ENCODE data around the gene OTOG.

- no peak for TF ChIP-seq CTCF (conservative IDR thresholded peaks at IDR 0.05 in 1 of 2, IDR thresholded peaks at IDR 0.05 in 1 of 2; ENCODE audit: extremely low read depth in 1 of 2, insufficient read depth in 1 of 2, low read depth in 1 of 2, low read length in 2 of 2)
- no peak for TF ChIP-seq EZH2 (IDR thresholded peaks at IDR 0.05; ENCODE audit: borderline replicate concordance, low read length)
These were observed 4.4 kb downstream of the OTOG start for GRCh38 chr11:17551347-17552040.
